HG03064 (cell line): ENCODE data around the gene VANGL1.

Experiments
- ATAC-seq: cut with Tn5 transposase; IDR thresholded peaks from one replicate; pipeline ENCODE4 v1.9.1; 2021; ENCODE audit warnings: low read depth; ENCODE audit not compliant: unreplicated experiment

Gene VANGL1

DNA sequence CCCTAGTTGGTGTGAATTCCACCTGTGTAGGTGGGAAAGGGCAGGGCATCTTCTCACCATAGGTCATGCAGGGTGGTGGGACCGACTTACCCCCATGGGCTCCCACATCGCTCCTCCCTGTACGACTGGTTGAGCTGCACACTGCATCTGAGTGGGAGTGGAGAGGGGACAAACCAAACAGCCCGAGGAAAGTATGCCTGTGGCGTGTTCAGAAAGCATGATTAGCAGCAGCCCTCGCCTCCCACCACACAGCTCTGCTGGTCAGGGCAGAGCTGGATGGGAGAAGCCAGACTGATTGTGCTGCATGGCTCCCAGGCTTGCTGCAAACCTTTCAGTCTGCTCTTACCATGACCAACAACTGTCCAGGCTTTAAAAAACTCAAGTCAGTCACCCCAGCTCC lies 24.4 kb downstream of the VANGL1 start:
- ATAC-seq, result no peak

GRCh38 chr1:115666702-115667101 lies 24.9 kb downstream of the VANGL1 start:
- ATAC-seq, result no peak

GRCh38 chr1:115668579-115668978 lies 26.8 kb downstream of the VANGL1 start:
- no peak for ATAC-seq

DNA sequence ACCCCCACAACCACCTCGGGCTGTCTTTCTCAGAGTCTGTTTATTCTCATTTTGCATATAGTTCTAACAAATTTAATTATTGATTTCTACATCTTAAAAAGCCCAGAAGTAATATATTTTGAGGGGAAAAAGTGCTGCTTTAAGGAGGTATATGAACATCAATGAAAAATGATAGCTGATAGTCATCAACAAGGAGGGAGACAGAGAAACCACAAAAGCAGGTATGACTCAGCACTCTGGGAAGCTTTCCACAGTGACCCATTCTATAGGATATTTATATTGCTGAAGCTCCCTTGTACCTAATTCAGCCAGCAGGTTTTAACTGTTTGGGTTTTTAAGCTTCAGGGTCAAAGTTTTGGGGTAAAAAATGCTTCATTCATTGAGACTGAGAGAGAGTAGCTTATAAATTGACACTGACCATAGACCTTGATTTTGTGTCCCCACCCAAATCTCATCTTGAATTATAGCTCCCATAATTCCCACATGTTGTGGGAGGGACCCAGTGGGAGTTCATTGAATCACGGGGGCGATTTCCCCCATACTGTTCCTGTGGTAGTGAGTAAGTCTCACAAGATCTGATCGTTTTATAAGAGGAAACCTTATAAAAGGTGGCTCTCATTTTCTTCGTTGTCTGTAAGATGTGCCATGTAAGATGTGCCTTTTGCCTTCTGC lies 27.4 kb downstream of the VANGL1 start:
- ATAC-seq, result no peak

DNA sequence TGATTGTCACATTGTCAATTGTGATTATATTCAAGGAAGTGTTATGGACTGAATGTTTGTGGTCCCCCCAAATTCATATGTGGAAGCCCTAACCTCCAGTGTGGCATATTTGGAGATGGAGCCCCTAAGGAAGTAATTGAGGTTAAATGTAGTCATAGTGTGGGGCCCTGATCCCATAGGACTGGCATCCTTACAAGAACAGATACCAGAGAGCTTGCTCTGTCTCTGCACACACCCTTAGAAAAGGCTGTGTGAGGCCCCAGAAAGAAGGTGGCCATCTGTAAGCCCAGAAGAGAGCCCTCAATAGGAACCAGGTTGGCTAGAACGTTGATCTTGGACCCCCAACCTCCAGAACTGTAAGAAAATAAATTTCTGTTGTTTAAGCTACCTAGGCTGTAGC lies 28.1 kb downstream of the VANGL1 start:
- ATAC-seq, result no peak

- no peak for ATAC-seq
Measured at GRCh38 chr1:115670476-115671175, 28.9 kb downstream of the VANGL1 start.

GRCh38 chr1:115671176-115671934 lies 29.6 kb downstream of the VANGL1 start:
- ATAC-seq, result no peak

DNA sequence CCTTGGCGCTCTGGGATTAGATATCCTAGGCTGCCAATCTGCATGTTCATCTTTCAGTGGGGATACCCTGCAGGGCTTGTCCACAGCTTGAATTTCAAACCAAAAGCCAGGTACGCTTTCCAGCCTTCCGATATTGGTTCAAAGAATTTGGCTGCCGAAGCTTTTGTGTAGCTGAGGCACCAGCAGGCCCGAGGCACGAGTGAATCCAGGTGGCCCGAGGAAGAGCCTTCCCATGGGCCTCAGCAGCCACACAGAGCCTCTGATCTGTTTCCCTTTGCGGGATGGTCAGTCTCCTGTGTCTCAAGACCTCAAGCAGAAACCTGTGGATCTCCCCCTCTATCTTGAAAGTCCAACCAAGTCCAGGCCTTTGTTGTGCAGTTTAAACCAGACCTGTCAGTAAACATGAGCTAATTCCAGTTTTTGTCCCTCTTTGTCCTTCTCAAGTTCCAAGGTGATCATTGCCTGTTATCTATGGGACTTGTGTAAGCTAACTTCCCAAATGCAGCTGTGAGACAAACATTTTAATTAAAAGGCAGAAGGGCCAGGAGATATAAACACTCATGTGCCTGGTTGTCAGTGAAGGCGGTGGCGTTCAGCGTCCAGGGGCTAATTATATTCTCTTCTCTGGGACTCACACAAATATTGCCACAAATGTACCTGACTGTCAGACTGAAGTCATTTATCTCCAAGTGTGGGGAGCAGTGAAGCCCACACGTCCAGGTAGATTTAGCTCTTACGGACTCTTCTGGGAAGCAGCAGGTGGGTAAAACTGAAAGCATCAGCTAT lies 30.6 kb downstream of the VANGL1 start:
- ATAC-seq, result no peak

DNA sequence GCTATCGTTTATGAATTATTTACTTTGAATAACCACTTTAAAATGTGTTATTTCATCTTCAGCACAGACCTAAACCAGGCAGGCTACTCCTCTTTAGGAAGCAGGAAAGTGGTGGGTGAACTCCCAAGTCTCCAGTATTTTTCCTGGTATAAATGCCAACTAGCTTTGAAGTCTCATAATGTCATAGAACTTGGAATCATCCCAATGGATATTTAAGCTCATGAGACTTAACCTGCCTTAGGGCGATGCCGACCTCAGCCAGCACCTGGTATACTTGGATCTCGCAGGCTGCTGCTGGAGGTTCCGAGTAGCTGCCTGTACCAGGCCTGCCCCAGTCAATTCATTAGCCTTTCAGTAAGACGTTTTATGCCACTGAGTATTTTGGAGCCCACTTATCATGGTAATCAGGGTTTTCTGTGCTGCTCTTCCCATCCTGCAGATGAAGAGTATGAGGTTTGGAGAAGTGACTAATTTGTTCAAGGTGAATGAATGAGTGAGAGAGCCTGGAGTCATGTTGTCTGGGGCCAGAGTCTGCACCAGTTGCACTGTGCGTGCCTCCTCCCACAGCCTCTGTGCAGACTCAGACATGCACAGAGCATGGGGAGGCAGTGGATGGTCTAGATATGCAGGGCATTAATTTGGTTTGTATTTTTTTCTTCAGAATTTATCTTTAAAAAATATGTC lies 34.9 kb downstream of the VANGL1 start:
- no peak for ATAC-seq

DNA sequence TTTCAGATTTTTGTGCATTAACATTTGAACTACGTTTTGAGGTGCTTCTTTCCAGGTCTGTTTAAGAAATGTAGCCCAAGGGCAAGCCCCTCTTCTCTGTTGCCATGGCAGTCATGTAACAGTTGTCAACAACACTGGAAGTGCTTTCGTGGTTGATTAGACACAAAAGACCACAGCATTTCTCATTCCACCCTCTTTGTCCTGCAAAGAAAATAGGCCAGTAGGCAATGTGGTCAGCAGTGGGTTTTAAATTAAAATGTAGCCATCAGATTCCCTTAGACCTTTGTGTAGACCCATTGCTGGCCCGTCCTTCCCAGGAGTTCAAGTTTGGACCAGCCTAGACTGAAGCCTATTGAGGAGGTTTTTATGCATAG lies 35.4 kb downstream of the VANGL1 start:
- no peak for ATAC-seq

DNA sequence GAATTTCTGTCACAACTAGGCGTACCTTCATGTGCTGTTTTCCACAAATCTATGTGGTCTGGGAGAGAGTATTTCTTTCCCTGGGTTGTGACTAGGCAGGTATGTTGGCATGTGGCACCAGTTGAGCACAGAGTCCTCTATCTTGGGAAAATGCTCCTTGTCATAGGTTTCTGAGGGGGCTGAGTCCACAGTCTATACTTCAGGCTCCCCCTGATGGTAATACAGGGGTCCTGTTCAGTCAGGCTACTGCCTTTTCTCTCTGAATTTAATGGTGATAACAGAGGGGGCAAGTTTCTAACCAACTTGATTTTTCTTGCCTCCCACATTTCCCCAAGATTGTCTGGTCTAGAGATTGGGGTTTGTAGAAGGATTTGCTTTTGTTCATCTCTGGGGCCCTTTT lies 35.8 kb downstream of the VANGL1 start:
- no peak for ATAC-seq

DNA sequence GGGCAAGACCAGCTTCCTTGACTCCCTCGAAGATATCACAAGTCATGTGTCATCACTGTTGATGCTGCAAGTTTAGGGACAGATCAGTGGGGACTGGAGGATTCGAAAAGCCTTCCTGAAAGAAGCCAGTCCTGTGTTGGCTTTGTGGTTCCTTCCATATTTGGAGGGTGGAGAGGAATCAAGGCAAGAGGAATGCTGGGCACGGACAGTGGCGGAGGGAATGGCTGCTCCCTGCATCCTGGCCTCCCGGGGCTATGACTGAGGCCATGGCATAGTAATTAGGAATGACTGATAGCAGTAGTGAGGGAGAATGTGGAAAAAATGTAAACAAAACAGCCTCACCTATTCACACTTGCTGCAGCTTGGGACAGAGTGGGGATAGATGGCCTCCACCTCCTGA lies 36.4 kb downstream of the VANGL1 start:
- ATAC-seq, result no peak

DNA sequence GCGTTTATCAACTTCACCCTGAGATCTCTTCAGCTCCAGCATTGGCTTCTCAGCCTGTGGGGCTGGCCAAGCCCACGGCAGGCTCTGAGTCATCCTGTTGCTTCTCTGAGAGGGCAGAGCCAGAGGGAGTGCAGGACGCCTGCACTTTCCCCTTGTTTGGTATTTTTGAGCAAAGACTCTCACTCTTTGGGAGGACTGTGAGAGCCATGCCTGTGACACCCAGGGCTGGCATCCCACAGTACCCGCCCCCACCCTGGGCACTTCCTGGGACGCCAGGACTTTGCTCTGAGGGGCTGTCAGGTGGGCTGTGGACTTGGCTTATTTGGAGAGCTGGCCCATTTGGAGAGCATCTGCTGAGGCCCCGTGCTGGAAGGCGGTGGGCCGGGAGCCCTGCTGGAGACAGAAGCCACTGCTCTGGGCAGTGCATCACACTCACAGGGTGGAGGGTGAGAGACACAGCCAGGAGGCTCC lies 37.4 kb downstream of the VANGL1 start:
- ATAC-seq, result no peak

DNA sequence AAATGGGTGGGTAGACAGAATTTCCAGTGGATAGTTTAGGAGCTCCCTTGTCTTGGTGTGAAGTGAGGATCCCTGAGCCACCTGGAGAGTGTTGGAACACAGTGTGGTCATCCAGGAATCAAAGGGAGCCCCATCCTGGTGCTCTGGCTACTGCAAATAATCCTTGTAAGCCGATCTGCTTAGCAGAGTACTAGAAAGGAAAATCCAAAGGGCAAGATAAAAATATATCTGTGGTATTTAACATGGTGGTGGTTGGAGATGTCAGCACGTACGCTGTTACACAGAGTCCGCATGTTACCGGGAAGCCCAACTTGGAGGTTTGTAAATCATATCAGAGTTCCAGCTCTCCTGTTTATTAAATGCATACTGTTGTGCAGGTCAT lies 39.0 kb downstream of the VANGL1 start:
- no peak for ATAC-seq

- ATAC-seq, result no peak
Measured at GRCh38 chr1:115682792-115683191, 41.0 kb downstream of the VANGL1 start.

- no peak for ATAC-seq
Measured at GRCh38 chr1:115685029-115685705, 43.4 kb downstream of the VANGL1 start.

DNA sequence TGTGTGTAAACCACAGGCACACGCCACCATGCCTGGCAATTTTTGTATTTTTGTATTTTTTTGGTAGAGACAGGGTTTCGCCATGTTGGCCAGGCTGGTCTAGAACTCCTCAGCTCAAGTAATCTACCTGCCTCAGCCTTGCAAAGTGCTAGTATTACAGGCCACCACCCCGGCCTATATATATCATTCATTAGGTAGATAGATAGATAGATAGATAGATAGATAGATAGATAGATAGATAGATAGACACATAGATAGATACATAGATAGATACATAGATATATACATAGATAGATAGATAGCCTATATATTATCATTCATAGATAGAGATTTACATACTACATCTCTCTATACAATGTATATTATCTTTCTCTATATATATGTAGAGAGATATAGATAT lies 46.0 kb downstream of the VANGL1 start:
- ATAC-seq, result no peak

GRCh38 chr1:115690972-115691371 lies 49.2 kb downstream of the VANGL1 start:
- no peak for ATAC-seq

GRCh38 chr1:115692224-115692623 lies 50.5 kb downstream of the VANGL1 start:
- no peak for ATAC-seq

DNA sequence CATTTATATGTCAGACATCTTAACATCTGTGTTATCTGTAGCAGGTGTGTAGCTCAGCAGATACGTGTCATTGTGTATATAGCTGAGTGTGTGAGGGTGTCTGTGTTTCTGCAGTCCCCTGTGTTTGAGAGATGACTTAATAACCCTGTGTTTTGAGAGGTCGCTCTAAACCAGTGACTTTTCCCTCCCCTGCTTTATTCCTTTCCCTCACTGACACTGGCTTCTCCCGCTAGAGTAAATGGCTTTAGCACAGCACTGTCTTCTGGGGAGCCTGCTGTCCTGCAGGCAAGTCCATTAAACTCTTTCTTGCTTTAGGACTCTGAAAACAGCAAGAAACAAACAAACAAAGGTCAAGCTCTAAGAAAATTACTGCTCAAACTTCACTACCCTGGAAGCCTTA lies 53.0 kb downstream of the VANGL1 start:
- ATAC-seq, result no peak
